DND-41 (cell line): ENCODE results near the gene CARMIL1.

Source experiments
- ATAC-seq: fragments of 200-7000 bp; cut with Tn5 transposase; 3 replicates; pipeline ENCODE4 v1.9.1; 2021; ENCODE audit warnings: low read depth; ENCODE audit not compliant: insufficient read depth
- DNase-seq: peaks from one replicate; pipeline ENCODE4 v3.0.0-alpha.2; 2020
- H2AFZ ChIP-seq: 2 replicates; pipeline ENCODE4 v1.6.0; 2012; ENCODE audit warnings: low read depth, low read length
- H3K27ac ChIP-seq: 2 replicates; pipeline ENCODE4 v1.5.1; 2012; ENCODE audit warnings: low read length, inconsistent platforms
- H3K27me3 ChIP-seq: fragments of 200-600 bp; sonication (generic); 2 replicates; pipeline ENCODE4 v1.6.0; 2012; ENCODE audit warnings: low read length, mild to moderate bottlenecking, inconsistent platforms; ENCODE audit not compliant: insufficient read depth, poor library complexity
- H3K36me3 ChIP-seq: 2 replicates; pipeline ENCODE4 v1.5.1; 2012; ENCODE audit warnings: low read length, inconsistent platforms; ENCODE audit not compliant: insufficient read depth
- H3K4me1 ChIP-seq: 2 replicates; pipeline ENCODE4 v1.5.1; 2012; ENCODE audit warnings: mild to moderate bottlenecking, low read length; ENCODE audit not compliant: insufficient read depth
- H3K4me2 ChIP-seq: 2 replicates; pipeline ENCODE4 v1.6.0; 2012; ENCODE audit warnings: mild to moderate bottlenecking, moderate library complexity, low read length, inconsistent platforms; ENCODE audit not compliant: insufficient read depth
- H3K4me3 ChIP-seq, 2 experiments: fragments of 200-600 bp in 1 of 2; shearing (Covaris generic) in 1 of 2; 2 replicates each; pipeline ENCODE4 v1.5.1; 2012 to 2016; ENCODE audit warnings: inconsistent platforms in 2 of 2, low read length in 2 of 2, mild to moderate bottlenecking in 2 of 2, low read depth in 1 of 2, moderate library complexity in 1 of 2
- H3K79me2 ChIP-seq: 2 replicates; pipeline ENCODE4 v1.6.0; 2012; ENCODE audit warnings: low read length, inconsistent platforms; ENCODE audit not compliant: insufficient read depth
- H3K9ac ChIP-seq: 2 replicates; pipeline ENCODE4 v1.6.0; 2012; ENCODE audit warnings: low read depth, mild to moderate bottlenecking, inconsistent platforms, low read length, moderate library complexity
- H3K9me3 ChIP-seq: 2 replicates; pipeline ENCODE4 v1.5.1; 2012; ENCODE audit warnings: low read length, moderate library complexity, mild to moderate bottlenecking, inconsistent platforms; ENCODE audit not compliant: insufficient read depth, severe bottlenecking
- H4K20me1 ChIP-seq: 2 replicates; pipeline ENCODE4 v1.6.0; 2012; ENCODE audit warnings: low read length; ENCODE audit not compliant: insufficient read depth
- EZH2 ChIP-seq: IDR thresholded peaks from 3 replicates; pipeline ENCODE4 v1.6.1; 2012; ENCODE audit warnings: borderline replicate concordance, low read depth, mild to moderate bottlenecking, moderate library complexity, low read length, inconsistent platforms; ENCODE audit not compliant: severe bottlenecking
- TF ChIP-seq, protein P1 (sequence below): IDR thresholded peaks from 2 replicates; pipeline ENCODE4 v1.5.1; 2012; ENCODE audit warnings: borderline replicate concordance, low read length, moderate library complexity, mild to moderate bottlenecking; ENCODE audit not compliant: poor library complexity, severe bottlenecking; ENCODE audit errors: extremely low read depth

The CARMIL1 gene

DNA sequence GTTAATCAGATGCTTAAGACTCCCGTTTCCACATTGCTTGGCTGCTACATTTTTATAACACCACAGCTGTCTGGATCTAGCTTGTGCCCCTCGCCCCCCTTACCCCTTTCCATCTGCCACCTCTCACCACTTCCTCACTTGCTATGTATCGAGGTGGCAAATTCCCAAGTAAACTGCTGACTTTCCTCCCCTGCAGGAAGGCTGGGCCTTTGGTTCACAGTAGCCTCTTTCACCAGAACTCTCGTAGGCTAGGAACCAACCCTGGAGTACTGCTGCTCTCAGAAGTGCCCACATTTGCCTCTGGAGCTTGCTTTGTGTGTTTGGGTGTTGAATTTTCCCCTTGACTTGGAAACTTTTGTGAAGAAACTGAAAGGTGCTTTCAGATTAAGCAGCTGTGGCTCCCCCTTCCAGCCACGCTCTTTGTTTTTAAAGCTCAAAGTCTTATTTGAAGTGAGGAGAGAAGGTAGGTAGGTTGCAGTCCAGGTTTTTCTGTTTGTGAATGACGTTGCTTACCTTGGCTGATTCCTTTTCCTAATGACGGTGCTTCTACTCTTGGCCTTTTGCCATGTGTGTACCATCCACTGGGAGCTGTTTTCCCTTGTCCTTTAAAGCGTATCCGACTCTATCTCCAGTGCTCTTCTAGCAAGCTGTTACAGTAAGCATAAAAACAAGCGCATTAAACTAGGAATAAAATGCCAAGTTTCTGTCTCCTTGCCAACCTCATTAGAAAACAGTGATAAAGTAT is 90.4 kb downstream of the CARMIL1 start:
- TF ChIP-seq, protein P1, sequence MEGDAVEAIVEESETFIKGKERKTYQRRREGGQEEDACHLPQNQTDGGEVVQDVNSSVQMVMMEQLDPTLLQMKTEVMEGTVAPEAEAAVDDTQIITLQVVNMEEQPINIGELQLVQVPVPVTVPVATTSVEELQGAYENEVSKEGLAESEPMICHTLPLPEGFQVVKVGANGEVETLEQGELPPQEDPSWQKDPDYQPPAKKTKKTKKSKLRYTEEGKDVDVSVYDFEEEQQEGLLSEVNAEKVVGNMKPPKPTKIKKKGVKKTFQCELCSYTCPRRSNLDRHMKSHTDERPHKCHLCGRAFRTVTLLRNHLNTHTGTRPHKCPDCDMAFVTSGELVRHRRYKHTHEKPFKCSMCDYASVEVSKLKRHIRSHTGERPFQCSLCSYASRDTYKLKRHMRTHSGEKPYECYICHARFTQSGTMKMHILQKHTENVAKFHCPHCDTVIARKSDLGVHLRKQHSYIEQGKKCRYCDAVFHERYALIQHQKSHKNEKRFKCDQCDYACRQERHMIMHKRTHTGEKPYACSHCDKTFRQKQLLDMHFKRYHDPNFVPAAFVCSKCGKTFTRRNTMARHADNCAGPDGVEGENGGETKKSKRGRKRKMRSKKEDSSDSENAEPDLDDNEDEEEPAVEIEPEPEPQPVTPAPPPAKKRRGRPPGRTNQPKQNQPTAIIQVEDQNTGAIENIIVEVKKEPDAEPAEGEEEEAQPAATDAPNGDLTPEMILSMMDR, result no peak
- no peak for TF ChIP-seq EZH2
- H3K4me2 ChIP-seq, result peak overlapping the region; percentile 7; the same call in 1 of the 2 replicates

DNA sequence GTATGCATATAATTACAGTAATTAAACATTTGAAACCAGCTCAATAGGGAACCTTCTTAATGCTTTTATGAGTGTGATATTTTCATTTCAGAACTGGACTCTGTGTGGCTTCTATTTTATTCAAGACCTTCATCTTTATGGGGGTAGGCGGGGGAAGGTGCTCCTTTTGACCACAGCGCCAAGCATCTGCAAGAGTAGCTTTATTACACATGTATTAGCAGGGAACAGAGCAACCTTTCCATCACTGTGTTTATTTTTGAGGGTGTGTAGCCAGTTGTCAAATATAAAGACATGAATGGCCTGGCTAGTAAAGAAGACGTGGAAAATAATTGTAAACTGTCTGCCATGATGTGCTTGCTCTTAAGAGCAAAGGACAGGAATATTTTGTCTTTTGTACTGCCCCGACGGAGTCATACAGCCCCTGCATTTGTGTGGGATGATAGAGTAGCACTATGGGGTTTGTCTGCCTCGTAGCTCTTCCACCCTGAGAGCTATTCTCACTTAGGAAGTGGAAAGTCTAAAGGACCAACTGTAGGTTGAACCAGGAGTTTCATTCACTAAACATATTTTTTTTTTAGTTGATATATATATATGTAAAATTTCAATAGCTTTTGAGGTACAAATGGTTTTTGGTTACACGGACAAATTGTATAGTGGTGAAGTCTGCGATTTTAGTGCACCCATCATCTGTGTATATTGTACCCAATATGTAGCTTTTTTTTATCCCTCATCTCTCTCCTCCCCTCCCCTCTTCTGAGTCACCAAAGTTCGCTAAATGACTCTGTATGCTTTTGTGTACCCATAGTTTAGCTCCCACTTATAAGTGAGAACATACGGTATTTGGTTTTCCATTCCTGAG is 91.2 kb downstream of the CARMIL1 start:
- DNase-seq (no peak), ATAC-seq (no peak)
- Histone ChIP-seq H3K36me3 (no peaks in the 10 kb centered on the region), H3K4me1 (peaks cover 30% of the 10 kb centered on the region), H4K20me1 (no peaks in the 10 kb centered on the region), H3K9me3 (no peaks in the 10 kb centered on the region), H3K4me3 (no peak overlapping the region), H3K27ac (no peak overlapping the region), H2AFZ (no peak overlapping the region), H3K4me2 (no peak overlapping the region), H3K79me2 (no peaks in the 10 kb centered on the region), H3K27me3 (no peaks in the 10 kb centered on the region), H3K9ac (no peak overlapping the region)
- no peak for TF ChIP-seq EZH2
- TF ChIP-seq, protein P1, result no peak

More for the DNA sequence above, 90.4 kb downstream of the CARMIL1 start:
- Histone ChIP-seq H3K9me3 (no peaks in the 10 kb centered on the region), H3K4me1 (peaks cover 30% of the 10 kb centered on the region), H3K36me3 (no peaks in the 10 kb centered on the region), H3K27ac (peak overlapping the region; percentile 37), H3K4me3 (no peak overlapping the region), H2AFZ (0 out of 2 replicates have a peak overlapping the region, but pooled peaks have one; percentile 4), H3K9ac (peak overlapping the region; percentile 3; the same call in 1 of the 2 replicates), H3K27me3 (no peaks in the 10 kb centered on the region), H4K20me1 (no peaks in the 10 kb centered on the region), H3K79me2 (no peaks in the 10 kb centered on the region)
- peak; percentile 46 for ATAC-seq
- peak; percentile 41 for DNase-seq

DNA sequence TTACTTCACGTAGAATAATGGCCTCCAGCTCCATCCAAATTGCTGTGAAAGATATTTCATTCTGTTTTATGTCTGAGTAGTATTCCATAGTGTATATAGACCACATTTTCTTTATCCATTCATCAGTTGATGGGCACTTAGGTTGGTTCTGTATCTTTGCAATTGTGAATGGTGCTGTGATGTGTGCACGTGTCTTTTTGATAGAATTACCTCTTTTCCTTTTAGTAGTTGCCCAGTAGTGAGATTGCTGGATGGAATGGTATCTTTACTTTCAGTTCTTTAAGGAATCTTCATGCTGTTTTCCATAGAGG is 91.8 kb downstream of the CARMIL1 start:
- TF ChIP-seq EZH2, result no peak
- TF ChIP-seq, protein P1, result no peak
- Histone ChIP-seq H3K4me2 (no peak overlapping the region), H3K9me3 (no peaks in the 10 kb centered on the region), H3K27ac (no peak overlapping the region), H3K9ac (no peak overlapping the region), H4K20me1 (no peaks in the 10 kb centered on the region), H3K4me3 (no peak overlapping the region), H3K36me3 (no peaks in the 10 kb centered on the region), H3K4me1 (peaks cover 30% of the 10 kb centered on the region), H3K79me2 (no peaks in the 10 kb centered on the region), H2AFZ (no peak overlapping the region), H3K27me3 (no peaks in the 10 kb centered on the region)
- ATAC-seq (no peak), DNase-seq (no peak)
